Hepatocyte (in vitro differentiated cells): ENCODE measurements around the gene SHC3.

Source experiments
- EZH2 ChIP-seq: fragments of 200-600 bp; sonication (generic); IDR thresholded peaks from 2 replicates; pipeline ENCODE4 v1.6.1; 2016; ENCODE audit warnings: antibody characterized with exemption, mild to moderate bottlenecking, borderline replicate concordance
- EZH2phosphoT487 ChIP-seq: fragments of 200-600 bp; sonication (generic); IDR thresholded peaks from one replicate; pipeline ENCODE4 v1.6.1; 2018; ENCODE audit warnings: antibody characterized with exemption, mild to moderate bottlenecking, low read depth, moderate library complexity; ENCODE audit not compliant: unreplicated experiment, severe bottlenecking
- TF ChIP-seq, protein P1 (sequence below): fragments of 200-600 bp; sonication (generic); IDR thresholded peaks from 2 replicates; pipeline ENCODE4 v1.5.1; 2016; ENCODE audit warnings: antibody characterized with exemption, mild to moderate bottlenecking; ENCODE audit not compliant: poor library complexity

- TF ChIP-seq, protein P1, sequence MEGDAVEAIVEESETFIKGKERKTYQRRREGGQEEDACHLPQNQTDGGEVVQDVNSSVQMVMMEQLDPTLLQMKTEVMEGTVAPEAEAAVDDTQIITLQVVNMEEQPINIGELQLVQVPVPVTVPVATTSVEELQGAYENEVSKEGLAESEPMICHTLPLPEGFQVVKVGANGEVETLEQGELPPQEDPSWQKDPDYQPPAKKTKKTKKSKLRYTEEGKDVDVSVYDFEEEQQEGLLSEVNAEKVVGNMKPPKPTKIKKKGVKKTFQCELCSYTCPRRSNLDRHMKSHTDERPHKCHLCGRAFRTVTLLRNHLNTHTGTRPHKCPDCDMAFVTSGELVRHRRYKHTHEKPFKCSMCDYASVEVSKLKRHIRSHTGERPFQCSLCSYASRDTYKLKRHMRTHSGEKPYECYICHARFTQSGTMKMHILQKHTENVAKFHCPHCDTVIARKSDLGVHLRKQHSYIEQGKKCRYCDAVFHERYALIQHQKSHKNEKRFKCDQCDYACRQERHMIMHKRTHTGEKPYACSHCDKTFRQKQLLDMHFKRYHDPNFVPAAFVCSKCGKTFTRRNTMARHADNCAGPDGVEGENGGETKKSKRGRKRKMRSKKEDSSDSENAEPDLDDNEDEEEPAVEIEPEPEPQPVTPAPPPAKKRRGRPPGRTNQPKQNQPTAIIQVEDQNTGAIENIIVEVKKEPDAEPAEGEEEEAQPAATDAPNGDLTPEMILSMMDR = no peak
- no peak for TF ChIP-seq EZH2
- TF ChIP-seq EZH2phosphoT487 = no peak
Measured at GRCh38 chr9:89106224-89106851, 72.3 kb downstream of the SHC3 start.
